Activated CD8-positive, alpha-beta T cell treated with anti-CD3 and anti-CD28 coated beads for 36 hours (primary cell): ENCODE results near the gene TRIM49D2. TPM values are rescaled to one million over a fixed set of nuclear protein-coding genes. Genes with fewer than 3 reads are reported as not detected.
"Not testable (repeated sequence)": the region's sequence is repeated elsewhere in the genome, so short reads cannot be mapped to it uniquely, and the experiment has no call there.

Experiments used
- ATAC-seq: fragments of 200-7000 bp; cut with Tn5 transposase; one replicate; pipeline ENCODE4 v1.10.0; 2021; ENCODE audit warnings: mild to moderate bottlenecking, moderate library complexity
- CTCF ChIA-PET: fragments of 350-600 bp; sonication (Branson Sonifier 250); formaldehyde crosslinking; loops from one replicate; lab custom pipeline; 2021; ENCODE audit warnings: antibody characterized with exemption; lab: Charles Lee
- POLR2A ChIA-PET: fragments of 350-600 bp; sonication (Branson Sonifier 250); formaldehyde crosslinking; loops from one replicate; lab custom pipeline; 2021; ENCODE audit warnings: antibody characterized with exemption; lab: Charles Lee
- DNase-seq: peaks from one replicate; pipeline ENCODE4 v3.0.0-alpha.2; 2020
- H3K27ac Mint-ChIP-seq: one replicate; pipeline ENCODE4 v1.8.0; 2021; ENCODE audit warnings: mild to moderate bottlenecking, mixed read lengths
- H3K27me3 Mint-ChIP-seq: one replicate; pipeline ENCODE4 v1.8.0; 2021; ENCODE audit warnings: mixed read lengths
- H3K36me3 Mint-ChIP-seq: one replicate; pipeline ENCODE4 v1.8.0; 2021; ENCODE audit warnings: low read depth, mixed read lengths
- H3K4me1 Mint-ChIP-seq: one replicate; pipeline ENCODE4 v1.8.0; 2021; ENCODE audit warnings: low read depth, mixed read lengths
- H3K4me3 Mint-ChIP-seq: one replicate; pipeline ENCODE4 v1.8.0; 2021; ENCODE audit warnings: mild to moderate bottlenecking, moderate library complexity, mixed read lengths
- H3K9me3 Mint-ChIP-seq: one replicate; pipeline ENCODE4 v1.8.0; 2021; ENCODE audit warnings: mixed read lengths
- CTCF ChIP-seq: fragments of 200-600 bp; IDR thresholded peaks from one replicate; pipeline ENCODE4 v1.8.0; 2022; ENCODE audit warnings: antibody characterized with exemption, mild to moderate bottlenecking
- intact Hi-C: fragments of 100-400 bp; cut with micrococcal nuclease; formaldehyde crosslinking; loops from one replicate; pipeline ENCODE4 v1.10.0; 2022
- total RNA-seq, 2 experiments: library from RNA; stranded (reverse); gene quantifications; one replicate each; pipeline ENCODE4 v1.2.3, GENCODE V29; 2021

Gene TRIM49D2, protein sequence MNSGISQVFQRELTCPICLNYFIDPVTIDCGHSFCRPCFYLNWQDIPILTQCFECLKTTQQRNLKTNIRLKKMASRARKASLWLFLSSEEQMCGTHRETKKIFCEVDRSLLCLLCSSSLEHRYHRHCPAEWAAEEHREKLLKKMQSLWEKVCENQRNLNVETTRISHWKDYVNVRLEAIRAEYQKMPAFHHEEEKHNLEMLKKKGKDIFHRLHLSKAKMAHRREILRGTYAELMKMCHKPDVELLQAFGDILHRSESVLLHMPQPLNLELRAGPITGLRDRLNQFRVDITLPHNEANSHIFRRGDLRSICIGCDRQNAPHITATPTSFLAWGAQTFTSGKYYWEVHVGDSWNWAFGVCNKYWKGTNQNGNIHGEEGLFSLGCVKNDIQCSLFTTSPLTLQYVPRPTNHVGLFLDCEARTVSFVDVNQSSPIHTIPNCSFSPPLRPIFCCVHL
- total RNA-seq = not detected

DNA sequence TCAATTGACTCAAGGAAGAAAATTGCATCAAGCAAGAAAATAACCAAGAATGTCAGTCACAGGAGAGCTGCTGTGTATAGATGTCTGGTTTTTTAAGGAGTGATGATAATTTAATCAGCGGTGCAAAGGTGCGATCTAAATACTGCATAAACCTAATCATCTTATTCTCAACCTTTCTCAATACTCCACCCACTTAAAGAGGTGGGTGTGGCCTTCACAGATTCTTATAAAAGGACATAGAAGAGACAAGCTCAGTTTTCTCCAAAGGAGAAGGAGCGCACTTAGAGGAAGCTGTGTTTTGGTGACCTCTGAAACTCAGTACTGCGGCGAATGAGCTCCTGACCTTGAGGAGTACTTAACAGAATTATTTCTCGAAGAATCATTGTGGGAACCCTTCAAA is at the start of gene TRIM49D2:
TRIM49D2 (plus strand) TSS at position 301 of the 400 bp plus-strand sequence. CDS start 2,698 bp downstream, outside the sequence.
- POLR2A ChIA-PET, DNase-seq, H3K9me3 Mint-ChIP-seq, H3K4me3 Mint-ChIP-seq, H3K4me1 Mint-ChIP-seq, CTCF ChIA-PET, H3K27ac Mint-ChIP-seq, H3K36me3 Mint-ChIP-seq, H3K27me3 Mint-ChIP-seq, ATAC-seq, intact Hi-C loops: not testable (repeated sequence)

DNA sequence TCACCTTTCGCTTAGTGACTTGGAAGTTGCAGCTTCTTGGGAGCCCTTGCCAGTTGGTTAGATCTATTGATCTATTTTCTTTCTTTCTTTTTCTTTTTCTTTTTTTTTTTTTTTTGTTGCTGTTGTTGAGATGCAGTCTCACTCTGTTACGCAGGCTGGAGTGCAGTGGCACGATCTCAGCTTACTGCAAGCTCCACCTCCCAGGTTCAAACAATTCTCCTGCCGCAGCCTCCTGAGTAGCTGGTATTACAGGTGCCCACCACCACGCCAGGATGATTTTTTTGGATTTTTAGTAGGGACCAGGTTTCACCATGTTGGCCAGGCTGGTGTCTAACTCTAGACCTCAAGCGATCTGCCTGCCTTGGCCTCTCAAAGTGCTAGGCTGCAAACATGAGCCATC is 46.4 kb upstream of the TRIM49D2 start:
- intact Hi-C loops, ATAC-seq: not testable (repeated sequence)

DNA sequence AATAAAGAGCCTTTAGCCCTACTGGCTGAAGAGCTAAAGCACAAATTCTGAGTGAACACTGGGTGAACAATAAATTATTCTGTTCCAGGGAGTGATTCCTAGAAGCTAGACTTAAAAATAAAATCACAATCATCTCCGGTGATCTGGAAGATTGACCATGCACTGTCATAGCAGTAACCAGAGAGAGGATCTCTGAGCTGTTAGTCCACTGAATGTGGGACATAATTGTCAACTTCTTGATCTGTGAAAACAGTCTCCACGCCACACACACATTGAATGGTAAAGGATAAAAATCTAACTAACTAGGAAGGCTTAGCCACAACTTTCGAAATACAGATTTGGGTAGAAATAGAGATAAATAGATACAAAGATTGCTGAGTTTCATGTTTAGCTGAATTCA is 30.6 kb upstream of the TRIM49D2 start:
- POLR2A ChIA-PET, H3K27ac Mint-ChIP-seq, H3K4me1 Mint-ChIP-seq, H3K27me3 Mint-ChIP-seq, ATAC-seq, H3K36me3 Mint-ChIP-seq, intact Hi-C loops, H3K9me3 Mint-ChIP-seq, H3K4me3 Mint-ChIP-seq, CTCF ChIA-PET, DNase-seq: not testable (repeated sequence)

More for the DNA sequence above, 46.4 kb upstream of the TRIM49D2 start:
- H3K4me1 Mint-ChIP-seq, H3K4me3 Mint-ChIP-seq, H3K9me3 Mint-ChIP-seq, POLR2A ChIA-PET, H3K27ac Mint-ChIP-seq, CTCF ChIA-PET, DNase-seq, H3K27me3 Mint-ChIP-seq, H3K36me3 Mint-ChIP-seq: not testable (repeated sequence)

GRCh38 chr11:89900809-89901208 is 23.1 kb upstream of the TRIM49D2 start:
- H3K4me3 Mint-ChIP-seq, POLR2A ChIA-PET, intact Hi-C loops: not testable (repeated sequence)

GRCh38 chr11:89922195-89922660 is 1.6 kb upstream of the TRIM49D2 start, which contains the start of gene TRIM49D1:
TSS of gene TRIM49D1 (minus strand) at chr11:89922245. CDS start at chr11:89917710, 4,535 bp downstream.
- ChIA-PET CTCF (no interaction called here), POLR2A (no interaction called here)
- Mint-ChIP-seq H3K9me3 (no peaks in the 10 kb centered on the region), H3K27ac (no peak within 1 kb of the TSS), H3K36me3 (no peaks in the 10 kb centered on the region), H3K4me1 (no peaks in the 10 kb centered on the region), H3K4me3 (no peak within 1 kb of the TSS), H3K27me3 (no peaks in the 10 kb centered on the region)
- no peak for ATAC-seq
- no peak for TF ChIP-seq CTCF
- intact Hi-C loops = no loop called here
- no peak for DNase-seq

More at GRCh38 chr11:89900809-89901208, 23.1 kb upstream of the TRIM49D2 start:
- CTCF ChIA-PET, ATAC-seq, DNase-seq, H3K4me1 Mint-ChIP-seq, H3K9me3 Mint-ChIP-seq, H3K27me3 Mint-ChIP-seq, H3K27ac Mint-ChIP-seq, H3K36me3 Mint-ChIP-seq: not testable (repeated sequence)

- ATAC-seq, DNase-seq, H3K9me3 Mint-ChIP-seq, intact Hi-C loops, H3K27ac Mint-ChIP-seq, H3K4me1 Mint-ChIP-seq, H3K27me3 Mint-ChIP-seq, H3K4me3 Mint-ChIP-seq, CTCF ChIA-PET, POLR2A ChIA-PET, H3K36me3 Mint-ChIP-seq: not testable (repeated sequence)
Measured at GRCh38 chr11:89960833-89961232, 37.0 kb downstream of the TRIM49D2 start.

GRCh38 chr11:89965737-89966136 is 41.9 kb downstream of the TRIM49D2 start, which contains the start of gene TRIM64:
TSS of gene TRIM64 (plus strand) at chr11:89966037. CDS start at chr11:89968504, 2,467 bp downstream.
- H3K9me3 Mint-ChIP-seq, CTCF ChIA-PET, POLR2A ChIA-PET, ATAC-seq, H3K27ac Mint-ChIP-seq, H3K36me3 Mint-ChIP-seq, H3K27me3 Mint-ChIP-seq, DNase-seq, intact Hi-C loops, H3K4me3 Mint-ChIP-seq, H3K4me1 Mint-ChIP-seq: not testable (repeated sequence)

Other genes starting within 250 kb of the TRIM49D2 start
- not detected for gene TRIM77, start 213.8 kb upstream of the TRIM49D2 start, total RNA-seq
- gene TRIM49, start 115.5 kb upstream of the TRIM49D2 start, total RNA-seq = not detected
- gene TRIM64B, start 45.6 kb upstream of the TRIM49D2 start, total RNA-seq = not detected
- gene TRIM49D1, start 1.8 kb upstream of the TRIM49D2 start, total RNA-seq = not detected
- not detected for gene TRIM64, start 42.0 kb downstream of the TRIM49D2 start, total RNA-seq
- gene TRIM49C, start 107.0 kb downstream of the TRIM49D2 start, total RNA-seq = not detected
- not detected for gene UBTFL1, start 161.9 kb downstream of the TRIM49D2 start, total RNA-seq
- not detected for gene NAALAD2, start 210.6 kb downstream of the TRIM49D2 start, total RNA-seq